Breast epithelium (tissue), 4 donors: Measurements from ENCODE around the gene RRP36. TPM values are rescaled to one million over a fixed set of nuclear protein-coding genes. Genes with fewer than 3 reads are reported as not detected.

Experiments used
- DNase-seq, 2 donors: peaks; one replicate each; pipeline ENCODE4 v3.0.0-alpha.2; 2019; ENCODE audit warnings: low spot score in 2 of 2
- H3K27ac ChIP-seq, 2 donors: fragments of 200-600 bp; sonication (generic) in 1 of 2; one replicate each; pipeline ENCODE4 v1.5.1; 2016 to 2019; ENCODE audit warnings: mild to moderate bottlenecking in 1 of 2
- H3K27me3 ChIP-seq, 2 donors: fragments of 200-600 bp; sonication (generic) in 1 of 2; one replicate each; pipeline versions ENCODE4 v1.5.1 to v1.6.0; 2017 to 2019; ENCODE audit warnings: control low read depth in 1 of 2, mild to moderate bottlenecking in 1 of 2
- H3K36me3 ChIP-seq: fragments of 200-600 bp; one replicate; pipeline ENCODE4 v1.5.1; 2019
- H3K4me1 ChIP-seq, 2 donors: fragments of 200-600 bp; sonication (generic); one replicate each; pipeline ENCODE4 v1.5.1; 2016 to 2019; ENCODE audit warnings: control low read depth in 1 of 2
- H3K4me3 ChIP-seq, 3 donors: fragments of 200-600 bp; sonication (generic); 1 replicate in 2 of 3; 2 replicates in 1 of 3; pipeline ENCODE4 v1.5.1; 2016 to 2019; ENCODE audit warnings: mild to moderate bottlenecking in 3 of 3, moderate library complexity in 2 of 3
- H3K9me3 ChIP-seq, 2 donors: fragments of 200-600 bp; sonication (generic) in 1 of 2; one replicate each; pipeline ENCODE4 v1.5.1; 2016 to 2019; ENCODE audit warnings: control low read depth in 1 of 2
- CTCF ChIP-seq, 3 donors: fragments of 450-650 bp; IDR thresholded peaks; one replicate each; pipeline ENCODE4 v1.5.1; 2016 to 2017; ENCODE audit warnings: antibody characterized with exemption in 3 of 3, mild to moderate bottlenecking in 3 of 3, moderate library complexity in 3 of 3
- POLR2A ChIP-seq: fragments of 450-650 bp; IDR thresholded peaks from one replicate; pipeline ENCODE4 v1.6.1; 2016; ENCODE audit warnings: antibody characterized with exemption, mild to moderate bottlenecking, moderate library complexity
- POLR2AphosphoS5 ChIP-seq, 3 donors: sonication (generic); formaldehyde crosslinking; IDR thresholded peaks; one replicate each; pipeline ENCODE4 v1.6.1; 2017; ENCODE audit warnings: antibody characterized with exemption in 3 of 3
- intact Hi-C: fragments of 100-400 bp; cut with DNase I; formaldehyde crosslinking; loops from one replicate; pipeline ENCODE4 v1.15.1; 2023; ENCODE audit warnings: low total_unique reads
- total RNA-seq, 3 donors: library from RNA; depleted of rRNA; stranded (reverse); fragments of >200 nt; gene quantifications; one replicate each; pipeline ENCODE4 v1.1.0, GENCODE V29; 2016

The RRP36 gene
- total RNA-seq, result 10 to 100 TPM; 48.8 to 69.2 (median 56.3) TPM

- H3K9me3 ChIP-seq, result no peaks in the 10 kb centered on the region
- TF ChIP-seq POLR2A (no peak), POLR2AphosphoS5 (IDR thresholded peaks at IDR 0.05) (peak; percentile 24 to 53 (median 44))
- H3K4me3 ChIP-seq, result peak within 1 kb of the TSS; percentile 58 to 94 (median 93)
- intact Hi-C loops, result no loop called here
- peaks cover 7% of the 10 kb centered on the region for H3K36me3 ChIP-seq
- H3K4me1 ChIP-seq, result peaks cover 0 to 9% of the 10 kb centered on the region in 2 donors
- peak within 1 kb of the TSS; percentile 86 to 92 for H3K27ac ChIP-seq
- H3K27me3 ChIP-seq, result no peaks in the 10 kb centered on the region
- DNase-seq, result peak; percentile 47 to 71
These were observed at the start of gene RRP36 for GRCh38 chr6:43021270-43022047. Gene RRP36, plus strand, starts transcription at chr6:43021623. Its CDS starts 32 bp downstream, at chr6:43021655.

GRCh38 chr6:42971746-42972327, 49.6 kb upstream of the RRP36 start:
- Histone ChIP-seq H3K27me3 (no peaks in the 10 kb centered on the region), H3K27ac (no peak overlapping the region), H3K4me3 (no peak overlapping the region), H3K4me1 (peaks cover 0 to 2% of the 10 kb centered on the region in 2 donors), H3K9me3 (no peaks in the 10 kb centered on the region), H3K36me3 (no peaks in the 10 kb centered on the region)
- no peak for TF ChIP-seq CTCF (IDR thresholded peaks at IDR 0.05)
- TF ChIP-seq POLR2AphosphoS5 (IDR thresholded peaks at IDR 0.05), result no peak
- no peak for TF ChIP-seq POLR2A
- intact Hi-C loops, result no loop called here
- DNase-seq, result no peak

GRCh38 chr6:42973926-42974325, 47.5 kb upstream of the RRP36 start:
- no peaks in the 10 kb centered on the region for H3K36me3 ChIP-seq
- no peak for TF ChIP-seq POLR2AphosphoS5 (IDR thresholded peaks at IDR 0.05)
- TF ChIP-seq CTCF (IDR thresholded peaks at IDR 0.05), result no peak
- TF ChIP-seq POLR2A, result no peak
- H3K27me3 ChIP-seq, result no peaks in the 10 kb centered on the region
- no peak overlapping the region for H3K27ac ChIP-seq
- no peaks in the 10 kb centered on the region for H3K9me3 ChIP-seq
- no peak for DNase-seq
- H3K4me1 ChIP-seq, result peaks cover 0 to 11% of the 10 kb centered on the region in 2 donors
- H3K4me3 ChIP-seq, result no peak overlapping the region
- intact Hi-C loops, result no loop called here

GRCh38 chr6:42974919-42975505, 46.4 kb upstream of the RRP36 start:
- no peak for DNase-seq
- intact Hi-C loops, result no loop called here
- no peak for TF ChIP-seq POLR2A
- TF ChIP-seq CTCF (IDR thresholded peaks at IDR 0.05), result no peak
- H3K4me1 ChIP-seq, result peaks cover 0 to 18% of the 10 kb centered on the region in 2 donors
- no peaks in the 10 kb centered on the region for H3K27me3 ChIP-seq
- H3K9me3 ChIP-seq, result no peaks in the 10 kb centered on the region
- no peak overlapping the region for H3K4me3 ChIP-seq
- no peak overlapping the region for H3K27ac ChIP-seq
- no peaks in the 10 kb centered on the region for H3K36me3 ChIP-seq

GRCh38 chr6:42978487-42978838, 43.0 kb upstream of the RRP36 start:
- Histone ChIP-seq H3K4me1 (peaks cover 0 to 18% of the 10 kb centered on the region in 2 donors), H3K27me3 (no peaks in the 10 kb centered on the region), H3K4me3 (peak overlapping the region; percentile 85 to 97 (median 96)), H3K27ac (peak overlapping the region; percentile 89 to 94), H3K36me3 (no peaks in the 10 kb centered on the region), H3K9me3 (no peaks in the 10 kb centered on the region)
- no peak for DNase-seq
- TF ChIP-seq CTCF (IDR thresholded peaks at IDR 0.05) (no peak), POLR2A (no peak), POLR2AphosphoS5 (IDR thresholded peaks at IDR 0.05) (no peak)
- intact Hi-C loops, result no loop called here
